ENCODE results near the gene SQSTM1.

The SQSTM1 gene

GRCh38 chr5:179872055-179872827, 51.5 kb downstream of the SQSTM1 start:
- no peak for DNase-seq

- DNase-seq: no peak
Observed at GRCh38 chr5:179872828-179873575, 52.3 kb downstream of the SQSTM1 start.

DNA sequence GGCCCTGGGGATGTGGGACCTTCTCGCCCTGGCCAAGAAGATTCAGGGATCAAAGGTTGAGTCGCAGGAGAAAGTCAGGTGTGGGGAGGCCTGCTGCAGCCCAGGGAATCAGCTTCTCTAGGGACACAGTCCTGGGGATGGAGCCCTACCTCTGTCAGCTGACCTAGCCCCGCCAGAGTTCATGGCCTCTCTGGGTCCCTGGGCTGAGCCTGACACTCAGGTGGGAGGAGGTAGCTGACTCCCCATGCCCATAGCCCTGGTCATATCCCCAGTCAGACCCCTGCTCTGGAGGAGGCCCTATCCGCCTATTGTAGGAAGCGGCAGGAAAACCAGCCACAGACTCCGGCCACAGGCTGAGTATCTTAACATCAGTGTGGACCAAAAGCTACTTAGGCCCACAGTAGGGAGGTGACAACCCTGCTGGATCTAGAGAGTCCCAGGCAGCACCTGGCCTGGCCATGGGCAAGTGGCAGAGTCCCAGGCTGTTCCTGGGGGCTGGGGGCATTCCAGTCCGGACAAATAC, 52.9 kb downstream of the SQSTM1 start:
- no peak for DNase-seq

DNA sequence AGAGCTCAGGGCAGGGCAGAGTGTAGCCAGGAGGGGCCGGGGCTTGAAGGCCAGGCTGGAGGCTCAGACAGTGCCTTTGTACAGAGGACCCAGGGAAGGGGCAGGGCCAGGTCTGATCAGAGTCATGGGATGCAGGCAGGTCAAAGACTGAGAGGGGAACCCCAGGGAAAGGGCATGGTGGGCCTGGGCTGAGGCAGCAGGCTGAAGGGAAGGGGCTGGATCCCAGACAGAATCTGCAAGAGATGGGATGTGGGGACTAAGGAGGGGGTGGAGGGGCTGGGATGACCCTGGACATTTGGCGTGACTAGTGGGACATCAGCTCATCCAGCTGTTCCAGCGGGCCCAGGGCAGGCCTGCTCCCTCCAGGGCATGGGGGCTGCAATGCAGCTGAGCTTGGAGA, 53.4 kb downstream of the SQSTM1 start:
- no peak for DNase-seq

- DNase-seq: no peak
Observed at GRCh38 chr5:179874536-179875292, 54.0 kb downstream of the SQSTM1 start.

DNA sequence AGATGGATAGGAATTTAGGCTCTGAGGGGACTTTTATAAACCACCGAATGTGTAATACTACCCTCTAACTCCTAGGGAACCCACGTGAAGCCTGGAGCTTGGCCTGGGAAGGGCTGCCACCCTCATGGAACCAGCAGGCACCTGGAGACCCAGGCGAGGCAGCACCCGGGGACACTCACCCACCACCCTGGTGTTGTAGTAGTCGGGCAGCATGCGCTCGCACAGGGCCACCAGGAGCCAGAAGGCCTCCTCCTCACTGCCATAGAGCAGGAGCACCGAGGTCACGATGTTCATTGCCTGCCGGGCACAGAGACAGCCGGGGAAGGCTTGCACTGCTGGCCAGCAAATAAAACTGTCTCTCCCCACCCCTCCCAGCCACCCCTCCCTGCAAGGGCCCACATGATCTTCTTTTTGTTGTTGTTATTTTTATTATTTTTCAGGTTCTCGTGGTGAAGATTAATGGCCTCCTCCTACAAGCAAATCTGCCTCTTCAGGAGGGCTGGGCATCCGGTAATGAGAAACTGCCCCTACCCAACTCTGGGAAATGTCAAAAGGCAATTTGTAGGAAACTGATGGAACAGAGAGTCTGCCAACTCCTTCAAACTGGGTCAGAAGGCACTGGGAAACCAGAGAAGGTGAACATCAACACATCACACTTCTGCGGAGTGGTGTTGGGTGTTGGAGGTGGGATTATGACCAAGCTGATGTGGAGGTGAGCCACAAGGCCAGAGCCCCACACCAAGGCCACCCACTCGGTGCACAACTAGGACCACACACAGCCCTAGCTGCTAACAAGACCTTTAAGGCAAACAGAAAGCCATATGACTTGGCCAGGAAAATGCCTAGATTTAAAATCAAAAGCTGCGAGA, 55.3 kb downstream of the SQSTM1 start:
- DNase-seq: no peak

- DNase-seq: no peak
Observed at GRCh38 chr5:179876610-179876952, 55.9 kb downstream of the SQSTM1 start.

DNA sequence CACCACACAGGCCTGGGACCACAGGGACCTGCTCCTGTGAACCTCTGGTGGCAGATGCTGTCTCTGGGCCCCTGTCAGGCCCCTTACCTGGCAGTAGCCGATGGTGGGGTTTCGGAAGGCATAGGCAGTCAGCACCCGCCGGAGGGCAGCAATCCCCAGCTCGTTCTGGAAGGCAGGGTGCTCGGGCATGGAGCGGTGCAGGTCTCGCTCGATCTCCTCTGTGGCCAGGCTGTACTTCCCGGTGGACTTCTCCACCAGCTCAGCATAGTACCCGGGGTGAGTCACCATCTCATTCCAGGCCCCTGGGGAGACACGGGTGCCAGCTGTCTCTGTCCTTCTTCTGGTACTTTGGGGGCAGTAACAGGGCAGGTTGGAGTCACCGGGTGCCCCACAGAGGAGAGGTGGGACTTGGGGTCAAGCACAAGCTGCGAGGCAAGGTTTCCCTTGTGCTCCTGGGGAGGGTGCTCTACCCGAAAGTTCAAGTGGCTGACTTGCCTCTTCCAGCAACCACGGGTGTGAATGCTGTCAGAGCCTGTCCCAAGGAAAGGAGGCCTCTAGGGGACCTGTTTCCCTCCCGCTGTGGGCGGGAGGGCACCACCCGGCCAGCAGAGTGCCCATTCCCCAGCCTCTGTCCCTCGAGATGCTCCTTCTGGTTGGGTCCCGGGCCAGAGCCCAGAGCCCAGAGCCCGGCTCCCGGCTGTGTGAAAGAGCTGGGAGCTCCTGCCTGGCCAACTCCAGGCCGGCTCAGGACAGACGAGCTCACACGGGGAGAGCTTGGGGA, 57.7 kb downstream of the SQSTM1 start:
- no peak for DNase-seq

DNA sequence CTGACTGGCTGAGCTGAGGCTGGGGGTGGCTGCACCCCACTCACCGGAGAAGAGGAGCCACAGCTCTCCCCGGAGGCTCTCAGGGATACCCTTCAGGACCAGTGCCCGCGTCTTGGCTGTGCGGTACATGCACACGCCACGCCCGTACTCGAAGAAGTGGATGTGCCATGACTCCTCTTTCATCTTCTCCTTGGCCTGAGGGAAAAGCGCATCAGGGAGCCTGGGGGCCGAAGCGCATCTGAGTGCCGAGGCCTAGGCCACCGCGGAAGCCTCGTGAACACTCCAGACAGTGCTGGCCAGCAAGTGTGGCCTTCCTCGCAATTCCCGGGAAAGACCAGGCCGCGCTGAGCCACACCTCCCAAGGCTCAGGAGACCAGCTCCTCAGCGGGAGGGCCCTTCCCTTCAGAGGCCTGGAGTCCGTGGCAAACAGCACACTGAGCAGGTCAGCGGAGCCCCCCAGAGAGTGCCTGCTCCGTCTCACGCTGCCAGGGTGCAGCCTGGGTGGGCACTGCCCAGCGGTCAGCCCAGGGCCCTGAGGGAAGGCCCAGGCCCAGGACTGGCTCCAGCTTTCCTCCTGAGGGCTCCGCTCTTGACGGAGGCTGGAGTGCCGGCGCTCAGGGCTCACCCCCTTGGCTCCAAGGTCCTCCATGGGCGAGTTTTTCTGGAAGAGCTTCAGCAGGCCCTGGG, 58.4 kb downstream of the SQSTM1 start:
- DNase-seq: no peak

GRCh38 chr5:179879690-179880010, 58.9 kb downstream of the SQSTM1 start:
- no peak for DNase-seq

GRCh38 chr5:179880066-179880650, 59.5 kb downstream of the SQSTM1 start:
- DNase-seq: no peak

DNA sequence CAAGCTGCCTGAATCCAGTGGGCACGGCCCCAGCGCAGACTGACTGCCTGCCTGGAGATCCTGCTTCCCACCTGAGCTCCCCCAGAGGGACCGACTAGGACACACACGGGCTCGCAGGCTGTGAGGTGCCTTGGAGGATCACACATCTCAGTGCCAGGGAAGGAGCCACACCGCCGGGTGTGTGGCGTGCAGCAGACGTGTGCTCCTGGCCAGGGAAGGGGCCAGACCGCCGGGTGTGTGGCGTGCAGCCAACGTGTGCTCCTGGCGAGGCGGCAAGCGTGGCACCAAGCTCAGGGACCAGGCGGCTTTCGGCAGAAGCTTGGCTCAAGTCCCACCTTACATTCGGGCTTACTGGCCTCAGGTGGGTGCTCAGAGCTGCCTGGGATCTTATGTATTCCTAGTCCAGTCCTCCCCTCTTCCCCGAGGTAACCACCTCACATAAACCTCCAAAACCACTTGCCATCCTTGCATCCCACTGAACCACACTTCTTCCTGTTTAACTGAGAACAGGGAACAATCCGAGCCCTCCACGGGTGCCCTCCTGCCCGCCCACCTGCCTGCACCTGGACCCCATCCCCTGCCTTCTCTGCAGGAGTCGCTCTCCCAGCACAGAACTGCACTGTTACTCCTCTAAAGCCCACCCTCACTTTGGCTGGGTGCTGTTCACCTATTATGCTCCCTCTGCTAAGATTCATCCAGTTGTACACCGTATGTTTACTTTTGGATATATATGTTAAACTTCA, 60.3 kb downstream of the SQSTM1 start:
- DNase-seq: no peak

DNA sequence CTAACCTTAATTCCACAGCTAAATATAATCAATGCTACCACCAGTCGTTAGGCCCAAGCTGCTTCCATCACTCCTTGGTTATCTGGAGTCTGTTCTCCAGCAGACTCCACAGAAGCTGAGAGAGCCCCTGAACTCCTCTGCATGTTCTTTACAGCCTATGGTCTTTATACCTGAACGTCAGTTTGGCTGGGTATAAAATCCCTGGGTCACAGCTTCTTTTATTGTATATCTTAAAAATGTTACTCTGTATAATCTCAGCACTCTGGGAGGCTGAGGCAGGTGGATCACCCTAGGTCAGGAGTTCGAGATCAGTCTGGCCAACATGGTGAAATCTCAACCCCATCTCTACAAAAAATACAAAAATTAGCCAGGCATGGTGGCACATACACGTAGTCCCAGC, 61.6 kb downstream of the SQSTM1 start:
- DNase-seq: no peak

DNA sequence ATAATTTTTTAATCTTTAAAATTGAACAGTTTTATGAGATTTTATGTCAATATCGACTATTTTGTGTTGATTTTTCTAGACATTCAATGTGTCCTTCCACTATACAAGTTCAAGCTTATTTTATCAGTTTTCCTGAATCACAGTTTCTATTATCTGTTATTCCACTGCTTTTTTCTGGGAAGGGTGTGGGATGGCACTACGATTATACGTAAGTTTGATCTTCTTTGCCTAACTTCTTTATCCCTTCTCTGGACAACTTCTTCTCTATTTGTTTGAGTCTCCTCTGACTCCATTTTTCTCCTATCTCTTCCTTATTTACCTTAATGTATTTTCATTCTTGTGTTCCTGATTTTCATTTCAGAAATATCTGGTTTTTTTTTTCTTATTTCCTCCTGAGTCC, 62.5 kb downstream of the SQSTM1 start:
- DNase-seq: no peak

- no peak for DNase-seq
Observed at GRCh38 chr5:179885491-179886090, 64.9 kb downstream of the SQSTM1 start.

- no peak for DNase-seq
Observed at GRCh38 chr5:179886190-179886911, 65.6 kb downstream of the SQSTM1 start.

DNA sequence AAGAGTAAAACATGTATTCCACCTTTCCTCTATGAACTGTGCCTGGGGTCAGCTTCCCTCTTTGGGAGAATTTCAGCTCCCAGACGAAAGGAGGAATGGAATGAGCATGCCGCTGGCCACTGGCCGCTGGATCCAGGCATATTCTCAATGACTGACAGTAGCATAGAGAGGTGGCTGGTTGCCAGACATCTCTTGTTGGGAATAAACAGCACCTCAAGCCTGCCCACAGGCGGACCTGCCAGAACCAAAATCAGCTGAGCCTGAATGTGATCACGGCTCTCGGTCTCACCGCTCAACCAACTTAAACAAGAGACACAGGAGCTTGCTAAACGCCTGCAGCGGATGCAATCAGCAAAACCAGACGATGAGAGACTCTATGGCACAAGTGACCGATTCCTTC, 66.4 kb downstream of the SQSTM1 start:
- no peak for DNase-seq

All from nucleus accumbens (tissue), 56 donors.